H9 (cell line): Measurements from ENCODE around the gene PCCB. TPM values are rescaled to one million over a fixed set of nuclear protein-coding genes. Genes with fewer than 3 reads are reported as not detected.

Experiments used
- DNase-seq: peaks from one replicate; pipeline ENCODE4 v3.0.0-alpha.2; 2017
- H2AFZ ChIP-seq: one replicate; pipeline ENCODE4 v1.6.1; 2013; ENCODE audit warnings: mild to moderate bottlenecking, low read length, control low read depth, moderate library complexity
- H2AK5ac ChIP-seq: 2 replicates; pipeline ENCODE4 v1.6.1; 2013; ENCODE audit warnings: low read length, control low read depth, mixed read lengths; ENCODE audit not compliant: insufficient read length
- H2BK120ac ChIP-seq: one replicate; pipeline ENCODE4 v1.6.1; 2013; ENCODE audit warnings: low read depth, mild to moderate bottlenecking, low read length, control low read depth, inconsistent platforms; ENCODE audit not compliant: poor library complexity, severe bottlenecking
- H2BK12ac ChIP-seq: 2 replicates; pipeline ENCODE4 v1.6.1; 2013; ENCODE audit warnings: low read length, control low read depth, mixed read lengths, low read depth; ENCODE audit not compliant: insufficient read length
- H2BK15ac ChIP-seq: 2 replicates; pipeline ENCODE4 v1.6.1; 2013; ENCODE audit warnings: low read depth, low read length, control low read depth
- H2BK20ac ChIP-seq: one replicate; pipeline ENCODE4 v1.6.1; 2013; ENCODE audit warnings: low read depth, mild to moderate bottlenecking, low read length, control low read depth, inconsistent platforms; ENCODE audit not compliant: poor library complexity, severe bottlenecking
- H2BK5ac ChIP-seq: 2 replicates; pipeline ENCODE4 v1.6.1; 2013; ENCODE audit warnings: low read length, control low read depth, mixed read lengths; ENCODE audit not compliant: insufficient read length
- H3K14ac ChIP-seq: 2 replicates; pipeline ENCODE4 v1.6.1; 2013; ENCODE audit warnings: low read length, control low read depth; ENCODE audit not compliant: insufficient read depth
- H3K18ac ChIP-seq: 2 replicates; pipeline ENCODE4 v1.6.1; 2013; ENCODE audit warnings: low read depth, mild to moderate bottlenecking, mixed read lengths, low read length, control low read depth; ENCODE audit not compliant: insufficient read length
- H3K23ac ChIP-seq: 2 replicates; pipeline ENCODE4 v1.6.1; 2013; ENCODE audit warnings: low read length, control low read depth, mixed read lengths, low read depth; ENCODE audit not compliant: insufficient read length
- H3K23me2 ChIP-seq: 2 replicates; pipeline ENCODE4 v1.6.1; 2013; ENCODE audit warnings: low read depth, mild to moderate bottlenecking, mixed read lengths, low read length, control low read depth; ENCODE audit not compliant: insufficient read length, poor library complexity, severe bottlenecking
- H3K27ac ChIP-seq: 2 replicates; pipeline ENCODE4 v1.5.1; 2013; ENCODE audit warnings: low read length, control low read depth, mixed read lengths, low read depth; ENCODE audit not compliant: insufficient read length
- H3K27me3 ChIP-seq: 2 replicates; pipeline ENCODE4 v1.6.1; 2013; ENCODE audit warnings: low read length, control low read depth, inconsistent platforms; ENCODE audit not compliant: insufficient read depth
- H3K4ac ChIP-seq: 2 replicates; pipeline ENCODE4 v1.6.1; 2013; ENCODE audit warnings: low read depth, mild to moderate bottlenecking, control low read depth, inconsistent platforms, low read length, moderate library complexity
- H3K4me1 ChIP-seq: 2 replicates; pipeline ENCODE4 v1.6.1; 2013; ENCODE audit warnings: low read length, control low read depth, inconsistent platforms; ENCODE audit not compliant: insufficient read depth
- H3K4me2 ChIP-seq: 2 replicates; pipeline ENCODE4 v1.6.1; 2013; ENCODE audit warnings: low read length, control low read depth, mixed read lengths; ENCODE audit not compliant: insufficient read length, insufficient read depth
- H3K56ac ChIP-seq: 2 replicates; pipeline ENCODE4 v1.6.1; 2013; ENCODE audit warnings: low read depth, mild to moderate bottlenecking, mixed read lengths, low read length, control low read depth; ENCODE audit not compliant: insufficient read length
- H3K79me1 ChIP-seq: 2 replicates; pipeline ENCODE4 v1.6.1; 2013; ENCODE audit warnings: low read depth, mild to moderate bottlenecking, moderate library complexity, low read length, control low read depth, inconsistent platforms; ENCODE audit not compliant: insufficient read depth, poor library complexity, severe bottlenecking
- H3K79me2 ChIP-seq: 2 replicates; pipeline ENCODE4 v1.6.1; 2013; ENCODE audit warnings: low read length, control low read depth, inconsistent platforms; ENCODE audit not compliant: insufficient read depth
- H3K9ac ChIP-seq: 2 replicates; pipeline ENCODE4 v1.6.1; 2013; ENCODE audit warnings: low read length, control low read depth, mixed read lengths; ENCODE audit not compliant: insufficient read length; ENCODE audit errors: extremely low read depth
- H3K9me3 ChIP-seq: one replicate; pipeline ENCODE4 v1.6.1; 2013; ENCODE audit warnings: low read depth, low read length, inconsistent platforms; ENCODE audit not compliant: control insufficient read depth
- H3T11ph ChIP-seq: one replicate; pipeline ENCODE4 v1.6.1; 2013; ENCODE audit warnings: mild to moderate bottlenecking, low read length, control low read depth, inconsistent platforms
- H4K20me1 ChIP-seq: one replicate; pipeline ENCODE4 v1.6.1; 2013; ENCODE audit not compliant: control insufficient read depth, insufficient read length, insufficient read depth
- H4K5ac ChIP-seq: 2 replicates; pipeline ENCODE4 v1.6.1; 2013; ENCODE audit warnings: low read depth, mild to moderate bottlenecking, mixed read lengths, low read length, control low read depth; ENCODE audit not compliant: insufficient read length
- H4K8ac ChIP-seq: replicated peaks from 2 replicates; pipeline ENCODE4 v1.6.1; 2013; ENCODE audit warnings: low read length, control low read depth, mixed read lengths, low read depth; ENCODE audit not compliant: insufficient read length
- H4K91ac ChIP-seq: 2 replicates; pipeline ENCODE4 v1.6.1; 2013; ENCODE audit warnings: low read depth, mild to moderate bottlenecking, moderate library complexity, mixed read lengths, low read length, control low read depth; ENCODE audit not compliant: insufficient read length
- H3K27ac Mint-ChIP-seq, 3 experiments: 2 replicates in 2 of 3; 3 replicates in 1 of 3; pipeline ENCODE4 v1.8.0; 2020 to 2021; ENCODE audit warnings: mixed read lengths in 3 of 3, mild to moderate bottlenecking in 1 of 3, moderate library complexity in 1 of 3
- H3K27me3 Mint-ChIP-seq: 2 replicates; pipeline ENCODE4 v1.8.0; 2021; ENCODE audit warnings: low read depth, mild to moderate bottlenecking, moderate library complexity, mixed read lengths
- H3K36me3 Mint-ChIP-seq, 3 experiments: 2 replicates in 2 of 3; 3 replicates in 1 of 3; pipeline ENCODE4 v1.8.0; 2020 to 2021; ENCODE audit warnings: low read depth in 3 of 3, mixed read lengths in 3 of 3; ENCODE audit not compliant: insufficient read depth in 1 of 3
- H3K4me1 Mint-ChIP-seq, 2 experiments: 2 replicates each; pipeline ENCODE4 v1.8.0; 2020; ENCODE audit warnings: mixed read lengths in 2 of 2
- H3K4me3 Mint-ChIP-seq, 2 experiments: 2 replicates in 1 of 2; 3 replicates in 1 of 2; pipeline ENCODE4 v1.8.0; 2020 to 2021; ENCODE audit warnings: mild to moderate bottlenecking in 2 of 2, mixed read lengths in 2 of 2, moderate library complexity in 1 of 2
- H3K9me3 Mint-ChIP-seq, 2 experiments: 2 replicates in 1 of 2; 3 replicates in 1 of 2; pipeline ENCODE4 v1.8.0; 2020; ENCODE audit warnings: mild to moderate bottlenecking in 2 of 2, mixed read lengths in 2 of 2, moderate library complexity in 1 of 2
- WGBS: extraction: QIAGEN DNeasy Blood & Tissue Kit; methylation state at CpG from one replicate; pipeline ENCODE4 v1.1.7; 2013; ENCODE audit warnings: missing lambda C conversion rate, low lambda C conversion rate, mixed read lengths; ENCODE audit not compliant: insufficient read length; ENCODE audit errors: extremely low coverage; 5-methylcytosine and 5-hydroxymethylcytosine counted together
- total RNA-seq: library from RNA; stranded (reverse); gene quantifications from 2 replicates; pipeline ENCODE4 v1.2.1, GENCODE V29; 2021
- TF ChIP-seq, protein P1 (sequence below): fragments of 200-600 bp; sonication (generic); conservative IDR thresholded peaks from 3 replicates; pipeline ENCODE4 v1.8.0; 2021; ENCODE audit warnings: antibody characterized with exemption, mild to moderate bottlenecking

The PCCB gene
- total RNA-seq, 1 experiment from 2014 or later = 68.9 TPM

DNA sequence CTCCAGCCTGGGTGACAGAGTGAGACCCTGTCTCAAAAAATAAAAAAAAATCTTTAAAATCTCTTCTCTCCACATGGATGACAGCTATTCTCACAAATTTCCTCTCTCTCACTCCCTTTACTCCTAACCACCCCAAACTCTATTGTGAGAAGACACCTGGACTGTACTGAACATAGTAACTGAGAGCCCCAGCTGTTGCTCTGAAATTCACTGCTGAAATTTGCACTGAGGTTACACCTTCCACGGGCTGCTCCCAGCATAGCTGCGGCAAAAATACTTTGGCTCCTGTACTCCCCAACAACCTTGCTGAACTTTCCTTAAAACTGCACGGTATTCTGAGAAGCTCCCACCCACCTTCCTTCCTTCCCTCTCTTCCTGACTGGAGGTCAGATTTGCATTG lies 4.4 kb upstream of the PCCB start:
- no peak overlapping the region for H2BK5ac ChIP-seq
- H2AK5ac ChIP-seq = no peak overlapping the region
- Mint-ChIP-seq H3K4me3 (no peak overlapping the region), H3K4me1 (peaks cover 10% of the 10 kb centered on the region in 2 experiments), H3K27ac (no peak overlapping the region), H3K27me3 (peaks cover 18% of the 10 kb centered on the region), H3K9me3 (no peaks in the 10 kb centered on the region), H3K36me3 (no peaks in the 10 kb centered on the region)
- H3K23me2 ChIP-seq = no peaks in the 10 kb centered on the region
- H3K79me2 ChIP-seq = no peaks in the 10 kb centered on the region; the same call in 1 of the 2 replicates
- H4K91ac ChIP-seq = no peak overlapping the region
- WGBS = no CpG with 5 or more reads among the region's 3 CpGs
- H4K8ac ChIP-seq = no peak overlapping the region
- H3K4me2 ChIP-seq = no peak overlapping the region
- H3T11ph ChIP-seq = no peak overlapping the region
- no peaks in the 10 kb centered on the region for H3K4me1 ChIP-seq
- DNase-seq = no peak
- no peaks in the 10 kb centered on the region for H3K27me3 ChIP-seq
- H2BK120ac ChIP-seq = no peak overlapping the region
- H2BK20ac ChIP-seq = no peak overlapping the region
- no peaks in the 10 kb centered on the region for H3K79me1 ChIP-seq
- no peak overlapping the region for H3K18ac ChIP-seq
- H2BK15ac ChIP-seq = no peak overlapping the region
- TF ChIP-seq, protein P1, sequence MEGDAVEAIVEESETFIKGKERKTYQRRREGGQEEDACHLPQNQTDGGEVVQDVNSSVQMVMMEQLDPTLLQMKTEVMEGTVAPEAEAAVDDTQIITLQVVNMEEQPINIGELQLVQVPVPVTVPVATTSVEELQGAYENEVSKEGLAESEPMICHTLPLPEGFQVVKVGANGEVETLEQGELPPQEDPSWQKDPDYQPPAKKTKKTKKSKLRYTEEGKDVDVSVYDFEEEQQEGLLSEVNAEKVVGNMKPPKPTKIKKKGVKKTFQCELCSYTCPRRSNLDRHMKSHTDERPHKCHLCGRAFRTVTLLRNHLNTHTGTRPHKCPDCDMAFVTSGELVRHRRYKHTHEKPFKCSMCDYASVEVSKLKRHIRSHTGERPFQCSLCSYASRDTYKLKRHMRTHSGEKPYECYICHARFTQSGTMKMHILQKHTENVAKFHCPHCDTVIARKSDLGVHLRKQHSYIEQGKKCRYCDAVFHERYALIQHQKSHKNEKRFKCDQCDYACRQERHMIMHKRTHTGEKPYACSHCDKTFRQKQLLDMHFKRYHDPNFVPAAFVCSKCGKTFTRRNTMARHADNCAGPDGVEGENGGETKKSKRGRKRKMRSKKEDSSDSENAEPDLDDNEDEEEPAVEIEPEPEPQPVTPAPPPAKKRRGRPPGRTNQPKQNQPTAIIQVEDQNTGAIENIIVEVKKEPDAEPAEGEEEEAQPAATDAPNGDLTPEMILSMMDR = no peak
- H3K56ac ChIP-seq = no peak overlapping the region
- H3K14ac ChIP-seq = no peak overlapping the region
- no peak overlapping the region for H2AFZ ChIP-seq
- no peak overlapping the region for H3K4ac ChIP-seq
- H3K9ac ChIP-seq = no peak overlapping the region
- H4K20me1 ChIP-seq = no peaks in the 10 kb centered on the region
- H3K23ac ChIP-seq = no peak overlapping the region
- no peaks in the 10 kb centered on the region for H3K9me3 ChIP-seq
- H4K5ac ChIP-seq = no peak overlapping the region
- no peak overlapping the region for H2BK12ac ChIP-seq
- H3K27ac ChIP-seq = no peak overlapping the region
